HG02623 (cell line): ENCODE data around the gene TREML1.
"Not testable (repeated sequence)": the region's sequence is repeated elsewhere in the genome, so short reads cannot be mapped to it uniquely, and the experiment has no call there.

Experiments used
- ATAC-seq: cut with Tn5 transposase; IDR thresholded peaks from one replicate; pipeline ENCODE4 v1.9.1; 2021; ENCODE audit warnings: moderate library complexity; ENCODE audit not compliant: unreplicated experiment

Gene TREML1, protein sequence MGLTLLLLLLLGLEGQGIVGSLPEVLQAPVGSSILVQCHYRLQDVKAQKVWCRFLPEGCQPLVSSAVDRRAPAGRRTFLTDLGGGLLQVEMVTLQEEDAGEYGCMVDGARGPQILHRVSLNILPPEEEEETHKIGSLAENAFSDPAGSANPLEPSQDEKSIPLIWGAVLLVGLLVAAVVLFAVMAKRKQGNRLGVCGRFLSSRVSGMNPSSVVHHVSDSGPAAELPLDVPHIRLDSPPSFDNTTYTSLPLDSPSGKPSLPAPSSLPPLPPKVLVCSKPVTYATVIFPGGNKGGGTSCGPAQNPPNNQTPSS

DNA sequence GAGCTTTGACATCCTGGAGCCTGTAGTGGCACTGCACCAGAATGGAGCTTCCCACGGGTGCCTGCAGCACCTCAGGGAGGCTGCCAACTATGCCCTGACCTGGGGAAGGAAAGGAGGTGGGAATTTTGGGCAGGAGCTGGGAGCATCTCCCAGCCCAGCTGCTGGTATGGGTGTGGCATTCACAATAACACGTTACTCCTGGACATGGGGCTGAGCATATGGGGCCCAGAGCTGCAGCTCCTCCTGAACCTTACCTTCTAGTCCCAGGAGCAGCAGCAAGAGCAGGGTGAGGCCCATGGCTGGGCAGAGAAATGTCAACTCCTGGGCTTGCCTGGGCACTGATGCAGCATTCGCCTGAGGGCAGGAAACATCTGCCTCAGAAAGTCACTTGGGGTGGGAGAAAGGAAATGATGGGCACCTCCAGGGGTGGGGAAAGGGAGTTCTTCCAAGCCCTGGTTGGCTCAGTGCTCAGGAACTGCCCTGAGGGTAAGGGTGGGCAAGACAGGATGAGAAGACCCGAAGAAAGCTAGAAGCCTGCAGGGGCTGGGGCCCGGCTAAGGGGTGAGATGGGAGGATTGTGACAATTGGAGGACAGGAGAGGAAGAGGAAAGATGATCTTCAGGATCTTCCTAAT lies at the start of gene TREML1:
TREML1 (minus strand) TSS at position 356 of the 634 bp plus-strand sequence; CDS start at position 297, 59 bp downstream.
- no peak for ATAC-seq

DNA sequence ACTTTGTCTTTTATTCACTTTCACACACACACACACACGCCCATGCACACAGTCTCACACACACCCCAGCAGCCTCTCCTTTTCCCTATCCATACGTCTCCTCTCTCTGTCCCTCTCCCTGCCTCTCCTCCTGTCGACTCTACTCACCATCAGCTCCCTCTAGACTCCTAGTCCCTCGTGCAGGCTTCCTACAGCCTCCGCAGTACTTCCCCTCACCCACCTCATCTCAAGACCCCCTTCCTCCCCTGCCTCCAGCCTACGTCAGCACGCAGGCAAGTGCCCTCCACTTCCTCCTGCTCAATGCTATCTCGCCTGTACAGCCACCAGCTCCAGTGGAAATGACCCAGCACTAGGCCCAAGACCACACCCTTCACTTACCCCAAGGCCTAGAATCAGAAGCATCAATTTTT lies 47.6 kb upstream of the TREML1 start:
- no peak for ATAC-seq

DNA sequence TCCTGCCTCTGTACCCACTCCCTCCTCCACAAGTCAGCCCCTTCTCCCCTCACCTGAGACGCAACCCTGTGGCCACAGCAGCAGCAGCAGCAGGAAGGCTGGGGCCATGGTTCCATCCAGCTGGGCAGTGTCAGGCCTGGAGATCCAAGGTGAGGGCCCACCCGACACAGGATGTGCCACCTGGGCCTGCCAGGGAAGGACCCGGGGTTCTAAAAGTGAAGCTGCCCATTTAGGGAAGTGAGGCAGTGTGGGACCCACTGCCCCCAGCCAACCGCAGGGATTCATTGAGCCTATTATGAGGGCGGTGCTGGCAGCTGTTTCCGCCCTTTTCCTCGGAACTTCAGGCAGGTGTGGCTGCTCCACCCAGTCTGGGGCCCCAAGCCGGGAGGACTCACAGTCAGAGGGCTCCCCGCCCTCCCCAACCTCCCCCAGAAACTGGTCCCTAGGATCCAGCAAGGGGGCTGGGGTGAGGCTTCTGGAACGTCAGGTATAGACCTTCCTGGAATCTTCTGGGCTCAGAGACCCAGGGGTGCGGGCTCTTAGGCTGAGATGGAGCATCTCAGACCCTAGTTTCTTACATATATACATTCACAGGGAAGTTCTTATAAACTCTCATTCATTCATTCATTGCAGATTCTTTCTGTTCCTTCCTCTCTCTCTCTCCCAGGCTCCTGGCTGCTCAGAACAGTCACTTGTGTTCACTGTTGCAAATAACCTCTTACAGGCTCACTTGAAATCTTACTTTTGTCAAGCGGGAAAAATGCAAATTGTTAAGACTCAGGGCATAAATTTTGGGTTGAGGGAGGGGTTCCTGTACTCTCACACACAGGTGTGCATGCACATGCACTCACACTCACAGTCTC lies 47.0 kb upstream of the TREML1 start, which contains the start of gene TREML2:
TREML2 (minus strand) TSS at position 249 of the 863 bp plus-strand sequence; CDS start at position 108, 141 bp downstream.
- peak; percentile 20 for ATAC-seq

DNA sequence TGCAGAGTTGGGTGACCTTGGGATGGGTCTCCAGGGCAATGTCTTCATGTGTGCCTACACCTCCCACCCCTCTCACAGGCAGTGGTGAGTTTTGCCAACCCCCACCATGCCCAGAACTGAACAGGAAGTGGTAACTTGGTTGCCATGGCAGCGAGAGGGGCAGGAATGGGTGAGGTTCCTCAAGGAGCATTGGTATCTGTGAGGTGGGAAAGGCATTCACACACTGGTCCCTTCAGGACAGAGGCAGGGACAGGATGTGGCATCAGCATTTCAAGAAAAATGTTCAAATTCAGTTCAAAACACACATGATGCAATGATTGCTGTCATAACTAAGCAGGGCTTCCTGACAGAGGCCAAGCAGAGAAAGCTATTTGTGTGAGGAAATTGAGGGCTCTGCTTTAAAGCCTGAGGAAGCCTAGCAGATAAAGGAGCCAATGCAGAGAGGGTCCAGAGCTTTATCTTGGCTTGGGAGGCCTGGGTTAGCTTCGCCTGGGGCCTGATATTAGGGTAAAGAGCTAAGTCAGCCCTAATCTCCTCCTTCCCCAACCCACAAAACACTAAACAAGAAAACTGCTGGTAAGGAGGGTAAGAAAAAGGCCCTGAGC lies 46.3 kb upstream of the TREML1 start:
- peak; percentile 13 for ATAC-seq

DNA sequence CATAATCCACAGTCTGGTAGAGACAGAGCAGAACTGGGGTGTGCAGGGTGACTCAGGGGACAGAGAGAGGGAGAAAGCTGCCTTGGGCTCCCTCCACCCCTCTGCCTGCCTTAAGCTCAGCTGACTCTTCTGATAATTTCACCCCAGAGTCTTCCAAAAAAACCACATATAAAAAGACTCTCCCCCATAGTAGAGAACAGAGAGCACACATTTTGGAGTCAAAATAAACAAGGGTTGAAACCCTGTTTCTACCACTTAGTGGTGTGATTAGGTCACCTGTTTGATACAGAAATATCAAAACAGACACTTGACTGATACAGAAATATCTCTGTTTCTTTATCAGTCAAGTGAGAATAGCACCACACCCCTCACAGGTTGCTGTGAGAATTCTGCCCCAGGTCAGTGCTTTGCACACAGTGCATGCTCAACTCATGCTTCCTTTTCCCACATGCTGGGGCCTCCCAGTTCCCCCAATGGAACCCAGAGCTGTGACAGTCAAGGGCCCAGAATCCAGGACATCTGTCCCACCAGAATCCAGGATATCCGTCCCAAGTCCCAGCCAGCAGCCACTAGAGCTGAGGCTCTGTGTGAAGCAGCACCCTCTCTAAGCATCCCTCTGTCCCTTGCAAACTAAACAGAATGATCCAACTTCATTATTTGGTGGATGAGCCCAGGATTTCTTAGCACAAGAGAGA lies 45.6 kb upstream of the TREML1 start:
- ATAC-seq = peak; percentile 51

DNA sequence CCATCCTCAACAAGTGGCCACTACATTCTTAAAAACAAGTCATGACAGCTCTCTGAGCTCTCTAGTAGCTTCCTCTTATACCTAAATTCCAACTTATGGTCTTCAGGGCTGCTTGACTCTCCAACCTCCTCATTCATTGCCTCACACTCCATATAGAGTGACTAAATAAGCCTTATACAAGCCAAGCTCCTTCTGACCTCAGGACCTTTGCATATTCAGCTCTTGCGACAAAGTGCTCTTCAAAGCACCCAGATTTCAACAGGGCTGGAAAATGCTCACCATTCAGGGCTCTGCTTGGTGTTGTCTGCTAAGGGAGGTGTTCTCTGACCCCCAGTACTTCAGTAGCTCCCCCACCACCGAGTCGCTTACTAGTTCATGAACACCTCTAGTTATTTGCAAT lies 43.1 kb upstream of the TREML1 start:
- ATAC-seq = no peak

DNA sequence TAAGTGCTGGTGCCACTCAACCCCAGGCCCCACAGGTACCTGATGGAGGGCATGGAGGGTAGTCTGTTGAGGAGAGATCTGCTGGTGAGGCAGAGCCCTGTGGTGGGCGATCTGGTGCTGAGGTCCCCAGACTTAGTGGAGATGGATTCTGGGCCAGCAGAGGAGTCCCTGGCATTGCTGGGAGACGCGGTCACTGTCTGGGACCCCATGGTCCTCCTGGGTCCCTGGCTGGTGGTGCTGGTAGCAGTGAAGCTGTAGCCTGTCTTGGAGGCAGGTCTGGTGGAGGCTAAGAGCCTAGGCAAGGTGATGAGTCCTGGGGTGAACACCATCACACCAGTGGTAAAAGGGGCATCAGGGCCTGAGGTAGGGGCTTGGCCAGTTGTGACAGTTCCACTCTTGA lies 40.2 kb upstream of the TREML1 start:
- ATAC-seq = no peak

DNA sequence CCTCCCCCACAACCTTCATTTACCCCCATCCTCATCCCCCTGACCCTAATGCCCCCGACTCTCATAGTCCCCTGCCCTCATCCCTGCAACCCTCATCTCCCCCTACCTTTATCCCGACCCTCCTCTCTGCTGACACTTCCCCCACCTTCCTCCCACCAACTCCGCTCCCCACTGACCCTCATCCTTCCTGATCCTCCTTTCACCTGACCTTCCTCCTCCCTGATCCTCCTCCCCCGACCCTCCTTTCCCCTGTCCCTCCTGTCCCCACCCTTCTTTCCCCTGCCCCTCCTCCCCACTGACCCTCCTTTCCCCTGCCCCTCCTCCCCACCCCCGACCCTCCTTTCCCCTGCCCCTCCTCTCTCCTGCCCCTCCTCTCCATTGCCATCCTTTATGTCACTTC lies 39.7 kb upstream of the TREML1 start:
- no peak for ATAC-seq

DNA sequence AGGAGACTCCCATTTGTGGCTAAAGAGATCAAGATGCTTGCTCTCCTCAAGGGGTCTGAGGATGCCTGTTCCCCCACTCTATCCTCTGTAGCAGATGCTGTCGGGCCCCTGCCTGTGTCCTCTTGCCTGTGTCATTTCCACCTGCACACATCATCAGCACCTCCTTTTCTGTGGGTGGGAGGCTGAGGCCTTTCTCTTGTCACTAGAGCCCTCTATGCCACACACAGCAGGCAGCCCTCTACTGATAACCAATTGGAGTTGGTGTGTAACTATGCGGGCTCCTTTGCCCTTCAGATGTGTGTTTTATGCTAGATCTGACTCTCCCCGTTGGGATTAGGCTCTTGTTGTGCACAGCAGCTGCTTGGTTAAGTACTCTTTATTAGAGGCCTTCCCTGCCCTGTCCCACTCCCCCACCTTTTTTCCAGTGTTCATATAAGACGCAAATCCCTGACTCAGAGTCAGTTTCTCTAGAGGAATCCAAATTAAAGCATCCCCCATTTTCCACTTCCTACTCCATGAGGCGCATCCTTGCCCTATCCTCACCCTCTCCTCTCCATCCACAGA lies 39.1 kb upstream of the TREML1 start:
- no peak for ATAC-seq

DNA sequence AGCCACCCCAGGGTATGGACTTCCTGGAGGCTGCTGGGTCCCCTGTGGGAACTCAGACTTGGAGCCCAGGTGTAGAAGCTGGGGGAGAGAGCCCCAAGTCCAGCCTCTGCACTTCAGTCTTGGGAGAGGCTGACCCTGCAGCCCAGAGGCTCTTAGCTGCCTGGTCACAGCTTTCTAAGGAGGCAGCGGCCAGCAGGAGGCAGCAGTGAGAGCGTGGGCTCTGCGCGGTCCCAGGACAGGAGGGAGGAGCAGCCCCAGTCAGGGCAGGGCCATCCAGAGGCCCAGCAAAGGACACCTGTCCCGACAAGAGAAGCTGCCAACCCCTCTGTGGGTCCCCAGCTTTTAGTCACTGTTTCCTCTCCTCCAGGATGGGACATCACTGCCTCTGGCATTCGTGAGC lies 37.4 kb upstream of the TREML1 start:
- no peak for ATAC-seq

DNA sequence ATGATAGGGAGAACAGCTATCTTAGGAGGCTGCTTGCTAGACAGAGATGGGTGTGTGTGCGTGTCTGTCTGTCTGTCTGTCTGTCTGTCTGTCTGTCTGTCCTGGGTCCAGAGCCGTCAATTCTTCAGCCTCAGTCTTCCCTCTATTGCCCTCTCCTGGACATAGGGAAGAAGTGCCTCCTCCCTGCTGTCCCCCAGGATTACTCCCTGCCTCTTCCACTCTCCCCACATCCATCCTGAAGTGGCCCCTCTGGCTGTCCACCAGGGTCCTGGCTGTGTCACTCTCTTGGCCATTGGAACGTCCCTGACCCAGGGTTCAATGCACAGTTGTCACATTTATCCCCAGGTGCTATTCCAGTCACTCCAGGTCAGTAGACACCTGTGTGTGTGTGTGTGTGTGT lies 36.6 kb upstream of the TREML1 start:
- ATAC-seq = no peak

DNA sequence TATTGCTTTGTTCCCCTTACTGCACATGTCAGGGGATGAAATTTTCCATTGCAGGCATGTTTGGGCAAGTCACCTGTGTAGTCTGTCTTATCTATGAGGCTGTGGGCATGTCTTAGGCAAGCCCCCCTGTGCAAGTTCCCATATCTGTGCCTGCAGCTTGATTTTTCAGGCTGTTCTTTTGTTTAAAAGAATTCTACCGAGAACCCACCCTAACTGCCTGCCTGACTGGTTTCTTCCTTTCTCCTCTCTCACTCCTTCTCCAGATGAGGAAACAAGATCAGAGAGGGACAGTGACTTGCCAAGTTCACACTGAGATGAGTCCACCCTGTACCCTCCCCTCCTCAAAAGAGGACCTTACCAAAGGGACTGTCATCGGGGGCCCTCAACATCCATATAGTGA lies 35.8 kb upstream of the TREML1 start:
- no peak for ATAC-seq

DNA sequence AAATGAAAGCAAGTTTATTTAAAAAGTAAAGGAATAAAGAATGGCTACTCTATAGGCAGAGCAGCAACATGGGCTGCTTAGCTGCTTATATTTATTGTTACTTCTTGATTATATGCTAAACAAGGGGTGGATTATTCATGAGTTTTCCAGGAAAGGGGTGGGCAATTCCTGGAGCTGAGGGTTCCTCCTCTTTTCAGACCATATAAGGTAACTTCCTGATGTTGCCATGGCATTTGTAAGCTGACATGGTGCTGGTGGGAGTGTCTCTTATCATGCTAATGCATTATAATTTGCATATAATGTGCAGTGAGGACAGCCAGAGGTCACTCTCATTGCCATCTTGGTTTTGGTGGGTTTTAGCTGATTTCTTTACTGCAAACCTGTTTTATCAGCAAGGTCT lies 34.9 kb upstream of the TREML1 start:
- not testable (repeated sequence) for ATAC-seq

DNA sequence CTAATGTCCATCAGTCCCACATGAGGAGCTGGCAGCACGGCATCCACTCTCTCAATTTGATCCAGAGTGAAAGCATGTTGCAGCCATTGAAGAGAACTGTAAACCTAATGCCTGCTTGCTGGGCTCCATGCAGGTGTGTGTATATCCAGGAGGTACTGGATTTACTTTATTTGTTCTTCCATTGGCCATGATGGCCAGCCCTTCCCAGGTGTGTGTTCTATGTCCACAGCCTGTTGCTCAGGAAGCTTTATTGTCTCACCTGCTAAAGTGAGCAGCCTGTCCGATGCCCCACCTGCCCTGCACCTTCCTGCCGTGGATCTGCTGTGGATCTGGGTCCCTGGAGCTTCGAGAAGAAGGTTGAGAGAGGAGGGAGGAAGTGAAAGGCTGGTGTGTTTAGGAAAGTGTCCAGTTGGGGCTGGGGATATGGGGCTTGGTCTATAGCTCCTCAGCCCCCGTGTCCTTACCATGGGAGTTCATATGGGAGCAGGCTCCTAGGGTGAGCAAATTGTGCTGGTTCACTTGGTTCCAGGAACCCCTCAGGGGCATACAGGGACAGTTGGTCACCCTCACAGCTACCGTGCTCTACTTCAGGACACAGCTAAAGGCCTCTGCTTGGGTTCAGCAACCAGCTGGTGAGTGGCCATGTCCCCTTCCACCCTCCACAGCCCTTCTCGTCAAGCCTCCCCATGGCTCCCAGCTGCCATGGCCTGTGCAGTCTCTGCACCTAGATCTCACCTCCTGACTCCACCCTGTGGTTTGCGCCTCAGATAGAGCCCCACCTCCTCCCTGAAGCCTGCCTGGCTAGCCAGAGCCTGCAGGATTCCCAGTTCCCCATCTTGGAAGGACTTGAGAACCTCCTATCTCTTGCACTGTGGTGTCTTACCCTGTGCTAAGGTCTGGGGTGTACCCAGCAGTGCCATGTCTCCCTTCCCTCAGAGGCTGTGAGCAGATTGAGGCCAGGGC lies 34.1 kb upstream of the TREML1 start:
- no peak for ATAC-seq

DNA sequence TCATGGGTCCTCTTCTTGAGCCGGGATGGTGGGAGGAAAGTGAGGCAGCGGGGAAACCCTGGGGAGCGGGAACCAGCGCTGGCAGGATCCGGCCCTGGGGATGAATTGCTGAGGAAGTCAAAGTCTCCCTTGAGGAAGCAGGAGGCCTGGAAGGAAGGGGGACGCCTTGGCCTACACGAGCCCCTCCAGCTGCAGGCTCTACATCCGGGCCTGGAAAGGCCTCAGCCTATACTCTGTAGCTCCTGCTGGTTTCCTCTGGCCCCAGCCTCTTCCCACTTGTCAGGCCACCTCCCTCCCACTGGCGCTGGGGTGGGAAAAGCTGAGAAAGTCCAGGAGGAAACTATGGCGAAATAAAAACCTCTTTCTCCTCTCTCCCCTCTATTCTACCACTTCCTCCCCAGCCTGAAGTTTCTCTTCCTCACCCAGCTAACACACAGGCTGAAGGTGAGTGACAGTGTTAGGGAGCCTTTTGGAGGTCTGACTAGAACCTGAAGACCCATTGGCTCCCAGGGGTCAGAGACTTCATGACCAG lies 31.9 kb upstream of the TREML1 start:
- ATAC-seq = no peak

DNA sequence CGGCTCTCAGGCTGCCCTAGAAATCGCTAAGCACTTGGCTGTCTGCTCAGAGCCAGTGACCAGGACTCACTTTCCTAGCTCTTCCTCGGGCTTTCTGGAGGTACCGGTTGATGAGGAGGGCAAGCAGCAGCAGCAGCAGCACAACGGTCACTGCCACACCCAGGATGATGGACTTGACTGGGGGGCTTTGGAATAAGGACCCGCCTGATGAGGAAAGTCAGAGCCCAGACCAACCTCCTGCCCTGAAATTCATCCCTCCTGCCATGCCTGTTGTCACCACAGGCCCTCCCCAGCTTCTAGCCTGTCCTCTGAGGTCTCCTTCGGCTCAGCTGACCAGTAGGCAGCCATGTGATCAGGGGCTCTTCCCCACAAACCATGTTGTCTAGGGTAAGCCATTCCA lies 30.6 kb upstream of the TREML1 start:
- ATAC-seq = no peak

DNA sequence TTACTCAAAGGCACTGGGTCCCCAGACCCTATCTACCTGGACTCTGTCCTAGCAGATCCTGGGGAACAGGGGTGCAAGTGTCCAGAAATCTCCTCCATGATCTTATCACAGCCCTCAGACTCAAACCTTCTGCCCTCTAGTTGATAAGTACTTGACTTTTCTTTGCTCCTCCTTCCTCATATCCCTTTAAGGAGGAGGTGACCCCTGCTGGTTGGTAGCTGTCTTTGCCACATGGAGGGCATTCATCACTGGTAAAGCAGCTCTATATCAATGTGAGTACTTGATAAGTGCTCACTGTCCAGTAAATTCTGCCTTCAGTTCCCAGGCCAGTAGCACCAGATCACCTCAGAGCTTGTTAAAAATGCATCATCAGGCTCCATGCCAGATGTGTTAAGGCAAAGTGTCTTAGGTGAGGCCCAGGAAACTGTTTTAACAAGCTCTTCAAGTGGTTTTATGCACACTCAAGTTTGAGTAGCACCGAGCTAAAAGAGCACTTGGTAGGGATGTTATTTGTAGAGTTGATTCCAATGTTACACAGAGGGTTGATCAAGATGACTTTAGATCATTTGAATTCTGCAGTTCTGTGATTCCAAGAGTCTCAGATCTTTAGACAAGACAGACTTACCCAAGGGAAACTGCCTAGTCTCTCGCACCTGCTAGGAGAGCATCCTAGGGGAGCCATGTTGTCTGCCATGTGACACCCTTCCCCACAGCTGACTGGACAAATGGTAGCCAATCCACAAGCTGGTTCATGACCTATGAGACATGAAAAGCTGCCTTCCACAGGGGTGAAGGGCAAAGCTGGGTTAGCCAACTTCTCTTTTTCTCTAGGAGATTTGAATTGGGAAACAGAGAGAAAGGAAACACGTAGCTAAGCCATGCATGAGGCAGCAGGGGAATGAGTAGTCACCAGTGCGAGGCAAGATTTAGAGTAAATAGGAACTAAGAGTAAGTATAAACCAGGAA lies 28.2 kb upstream of the TREML1 start:
- ATAC-seq = no peak

DNA sequence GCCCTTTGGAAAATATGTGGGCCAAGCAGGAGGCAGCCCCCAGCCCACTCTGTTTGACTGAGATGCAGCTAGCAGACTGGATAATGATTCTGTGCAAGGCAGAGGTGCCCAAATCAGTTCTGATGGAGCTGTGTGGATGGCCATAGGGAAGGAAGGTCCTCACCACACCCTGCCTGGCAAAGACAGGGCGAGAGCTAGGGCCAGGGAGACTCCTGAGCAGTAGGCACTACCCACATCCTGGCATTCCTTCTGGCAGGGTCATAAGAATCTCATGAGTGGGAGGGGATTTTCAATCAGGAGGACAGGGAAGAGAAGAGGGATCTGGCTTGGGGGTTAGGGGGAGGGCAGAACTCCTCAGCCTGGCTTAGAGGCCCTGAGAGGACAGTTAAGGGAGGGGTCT lies 27.4 kb upstream of the TREML1 start:
- ATAC-seq = no peak
